HEK293 (cell line): ENCODE measurements around the gene SLC5A9.

Experiments used
- CTCF ChIA-PET: fragments of 350-600 bp; formaldehyde crosslinking; extraction: SDS; loops from one replicate; lab custom pipeline; 2021; ENCODE audit warnings: antibody characterized with exemption; lab: Yijun Ruan, JAX
- POLR2A ChIA-PET: fragments of 300-600 bp; formaldehyde crosslinking; extraction: SDS; loops from one replicate; lab custom pipeline; 2020; ENCODE audit warnings: antibody characterized with exemption, inconsistent platforms; lab: Yijun Ruan, JAX
- H3K27ac ChIP-seq: fragments of 200-500 bp; sonication (Bioruptor generic); 2 replicates; pipeline ENCODE4 v1.5.1; 2014; ENCODE audit warnings: low read depth, low read length, control low read depth, inconsistent platforms; ENCODE audit errors: extremely low read depth
- H3K36me3 ChIP-seq, 2 experiments: fragments of 200-500 bp in 1 of 2; sonication (Bioruptor generic) in 1 of 2; 1 replicate in 1 of 2; 2 replicates in 1 of 2; pipeline ENCODE4 v1.5.1; 2014 to 2017; ENCODE audit warnings: inconsistent platforms in 2 of 2, low read length in 2 of 2; ENCODE audit not compliant: control insufficient read depth in 2 of 2, insufficient read depth in 1 of 2
- H3K4me1 ChIP-seq: fragments of 200-500 bp; sonication (Bioruptor generic); 2 replicates; pipeline ENCODE4 v1.5.1; 2014; ENCODE audit warnings: mild to moderate bottlenecking, low read length, inconsistent platforms; ENCODE audit not compliant: control insufficient read depth, insufficient read depth
- H3K4me3 ChIP-seq: 2 replicates; pipeline ENCODE4 v1.5.1; 2011; ENCODE audit warnings: low read depth, mild to moderate bottlenecking, control low read depth, low read length, moderate library complexity
- H3K9me3 ChIP-seq: fragments of 200-500 bp; sonication (Bioruptor generic); 2 replicates; pipeline ENCODE4 v1.5.1; 2014; ENCODE audit warnings: low read depth, low read length, inconsistent platforms; ENCODE audit not compliant: control insufficient read depth, insufficient read depth
- GLI4 ChIP-seq: fragments of 450-650 bp; formaldehyde crosslinking; IDR thresholded peaks from 2 replicates; pipeline ENCODE4 v1.5.1; 2016; ENCODE audit warnings: missing biosample characterization, missing genetic modification characterization
- KLF7 ChIP-seq: fragments of 450-650 bp; formaldehyde crosslinking; IDR thresholded peaks from 2 replicates; pipeline ENCODE4 v1.5.1; 2016; ENCODE audit warnings: missing biosample characterization, missing genetic modification characterization, borderline replicate concordance
- MEIS1 ChIP-seq: sonication (generic); formaldehyde crosslinking; IDR thresholded peaks from 2 replicates; pipeline ENCODE4 v1.8.1; 2022; ENCODE audit warnings: missing genetic modification reagents, mild to moderate bottlenecking, borderline replicate concordance
- PRDM4 ChIP-seq: fragments of 450-650 bp; formaldehyde crosslinking; IDR thresholded peaks from 2 replicates; pipeline ENCODE4 v1.5.1; 2017; ENCODE audit warnings: missing biosample characterization, missing genetic modification characterization
- REST ChIP-seq: fragments of 450-650 bp; formaldehyde crosslinking; IDR thresholded peaks from 2 replicates; pipeline ENCODE4 v1.5.1; 2016; ENCODE audit warnings: missing biosample characterization, missing genetic modification characterization
- SCRT2 ChIP-seq: fragments of 450-650 bp; formaldehyde crosslinking; IDR thresholded peaks from 2 replicates; pipeline ENCODE4 v1.5.1; 2016; ENCODE audit warnings: missing biosample characterization, missing genetic modification characterization
- SP2 ChIP-seq: fragments of 450-650 bp; formaldehyde crosslinking; IDR thresholded peaks from 2 replicates; pipeline ENCODE4 v1.5.1; 2016; ENCODE audit warnings: missing biosample characterization, missing genetic modification characterization
- ZBTB6 ChIP-seq: fragments of 450-650 bp; formaldehyde crosslinking; IDR thresholded peaks from 2 replicates; pipeline ENCODE4 v1.5.1; 2017; ENCODE audit warnings: missing biosample characterization, missing genetic modification characterization
- ZNF114 ChIP-seq: fragments of 450-650 bp; formaldehyde crosslinking; IDR thresholded peaks from 2 replicates; pipeline ENCODE4 v1.5.0; 2017; ENCODE audit warnings: missing biosample characterization, missing genetic modification characterization
- ZNF169 ChIP-seq: fragments of 450-650 bp; formaldehyde crosslinking; IDR thresholded peaks from 2 replicates; pipeline ENCODE4 v1.5.1; 2016; ENCODE audit warnings: missing biosample characterization, missing genetic modification characterization
- ZNF37A ChIP-seq: fragments of 450-650 bp; IDR thresholded peaks from 2 replicates; pipeline ENCODE4 v1.5.1; 2018; ENCODE audit warnings: missing biosample characterization, missing genetic modification characterization
- ZNF518A ChIP-seq: fragments of 450-650 bp; formaldehyde crosslinking; conservative IDR thresholded peaks from 2 replicates; pipeline ENCODE4 v1.5.1; 2016; ENCODE audit warnings: low read depth, missing biosample characterization, missing genetic modification characterization
- ZNF560 ChIP-seq: fragments of 450-650 bp; formaldehyde crosslinking; IDR thresholded peaks from 2 replicates; pipeline ENCODE4 v1.5.1; 2017; ENCODE audit warnings: missing biosample characterization, missing genetic modification characterization, borderline replicate concordance
- ZNF658 ChIP-seq: fragments of 450-650 bp; formaldehyde crosslinking; IDR thresholded peaks from 2 replicates; pipeline ENCODE4; 2016; ENCODE audit warnings: missing biosample characterization, missing genetic modification characterization
- ZNF660 ChIP-seq: fragments of 450-650 bp; IDR thresholded peaks from 2 replicates; pipeline ENCODE4 v1.5.1; 2018; ENCODE audit warnings: missing biosample characterization, mild to moderate bottlenecking, missing genetic modification characterization

The SLC5A9 gene

GRCh38 chr1:48196237-48196636 lies 26.3 kb upstream of the SLC5A9 start:
- Histone ChIP-seq H3K27ac (no peak overlapping the region), H3K4me1 (no peaks in the 10 kb centered on the region), H3K9me3 (no peaks in the 10 kb centered on the region), H3K4me3 (no peak overlapping the region), H3K36me3 (no peaks in the 10 kb centered on the region)
- no peak for TF ChIP-seq MEIS1 (CRISPR knock-in tag)
- TF ChIP-seq KLF7 (tag by site-specific recombination) = no peak
- no peak for TF ChIP-seq SCRT2 (tag by site-specific recombination)
- CTCF ChIA-PET = interaction anchor here (0.7 to 2.6 kb wide), 2 partner anchors 20 to 86 kb away, joined by 3 to 13 read pairs; no protein-coding TSS in a partner anchor
- POLR2A ChIA-PET = no interaction called here

- Histone ChIP-seq H3K4me3 (no peak overlapping the region), H3K4me1 (no peaks in the 10 kb centered on the region), H3K27ac (no peak overlapping the region), H3K9me3 (no peaks in the 10 kb centered on the region), H3K36me3 (no peaks in the 10 kb centered on the region)
- CTCF ChIA-PET = interaction anchor here (0.6 to 1.2 kb wide), 5 partner anchors 88 to 921 kb away, joined by 3 to 9 read pairs (median 4); no protein-coding TSS in a partner anchor
- POLR2A ChIA-PET = no interaction called here
- TF ChIP-seq MEIS1 (CRISPR knock-in tag) = no peak
- no peak for TF ChIP-seq KLF7 (tag by site-specific recombination)
- no peak for TF ChIP-seq ZNF560 (tag by site-specific recombination)
- no peak for TF ChIP-seq ZNF169 (tag by site-specific recombination)
- TF ChIP-seq REST (tag by site-specific recombination) = no peak
- no peak for TF ChIP-seq PRDM4 (tag by site-specific recombination)
- TF ChIP-seq GLI4 (tag by site-specific recombination) = no peak
- TF ChIP-seq ZNF660 = no peak
- TF ChIP-seq ZNF114 (tag by site-specific recombination) = no peak
- no peak for TF ChIP-seq ZBTB6 (tag by site-specific recombination)
- no peak for TF ChIP-seq ZNF658 (tag by site-specific recombination)
- TF ChIP-seq ZNF37A (tag by site-specific recombination) = no peak
- TF ChIP-seq ZNF518A (tag by site-specific recombination) = no peak
- TF ChIP-seq SP2 (tag by site-specific recombination) = no peak
Measured at GRCh38 chr1:48198970-48199369, 23.5 kb upstream of the SLC5A9 start.
